CD4-positive, alpha-beta T cell treated with Interleukin-12 subunit alpha and Interleukin-12 subunit beta, for 1 hour (primary cell): ENCODE results near the gene TBC1D2B.
A peak's percentile ranks its signal among the peaks of the same experiment; 100 is the strongest.

Source experiments
- DNase-seq: peaks from one replicate; pipeline ENCODE4 v3.0.0-alpha.2; 2020

Gene TBC1D2B

GRCh38 chr15:78024519-78024870 is 53.0 kb downstream of the TBC1D2B start:
- DNase-seq, result no peak

GRCh38 chr15:78023865-78024518 is 53.5 kb downstream of the TBC1D2B start:
- no peak for DNase-seq

- no peak for DNase-seq
These were observed 54.3 kb downstream of the TBC1D2B start for GRCh38 chr15:78023081-78023665.

GRCh38 chr15:78021761-78022160 is 55.8 kb downstream of the TBC1D2B start:
- no peak for DNase-seq

- DNase-seq, result no peak
These were observed 57.5 kb downstream of the TBC1D2B start for GRCh38 chr15:78020007-78020406.

GRCh38 chr15:78018946-78019644 is 58.4 kb downstream of the TBC1D2B start:
- no peak for DNase-seq

GRCh38 chr15:78018445-78018844 is 59.1 kb downstream of the TBC1D2B start:
- no peak for DNase-seq

GRCh38 chr15:78016860-78017259 is 60.7 kb downstream of the TBC1D2B start:
- no peak for DNase-seq

GRCh38 chr15:78012643-78013077 is 64.9 kb downstream of the TBC1D2B start:
- DNase-seq, result no peak

GRCh38 chr15:78010067-78010466 is 67.4 kb downstream of the TBC1D2B start:
- DNase-seq, result no peak

GRCh38 chr15:78007964-78008886 is 69.3 kb downstream of the TBC1D2B start:
- no peak for DNase-seq

GRCh38 chr15:78007211-78007931 is 70.1 kb downstream of the TBC1D2B start:
- DNase-seq, result no peak

- DNase-seq, result no peak
These were observed 70.8 kb downstream of the TBC1D2B start for GRCh38 chr15:78006567-78007205.

GRCh38 chr15:78004919-78005634 is 72.4 kb downstream of the TBC1D2B start:
- DNase-seq, result no peak

GRCh38 chr15:78004222-78004727 is 73.2 kb downstream of the TBC1D2B start:
- DNase-seq, result peak; percentile 13

- no peak for DNase-seq
These were observed 73.9 kb downstream of the TBC1D2B start for GRCh38 chr15:78003539-78004008.

GRCh38 chr15:78002996-78003395 is 74.5 kb downstream of the TBC1D2B start:
- DNase-seq, result no peak

GRCh38 chr15:78001656-78002055 is 75.9 kb downstream of the TBC1D2B start:
- no peak for DNase-seq

GRCh38 chr15:78000927-78001249 is 76.6 kb downstream of the TBC1D2B start:
- no peak for DNase-seq

- DNase-seq, result peak; percentile 84
These were observed 77.2 kb downstream of the TBC1D2B start for GRCh38 chr15:78000091-78000926.
